Hair follicular keratinocyte (primary cell): ENCODE measurements around the gene POLR1E. TPM values are rescaled to one million over a fixed set of nuclear protein-coding genes. Genes with fewer than 3 reads are reported as not detected.

ENCODE experiments used
- total RNA-seq: library from RNA; depleted of rRNA; stranded (reverse); fragments of >200 nt; gene quantifications from 2 replicates; pipeline ENCODE4 v1.2.3, GENCODE V29; 2015

Gene POLR1E, protein sequence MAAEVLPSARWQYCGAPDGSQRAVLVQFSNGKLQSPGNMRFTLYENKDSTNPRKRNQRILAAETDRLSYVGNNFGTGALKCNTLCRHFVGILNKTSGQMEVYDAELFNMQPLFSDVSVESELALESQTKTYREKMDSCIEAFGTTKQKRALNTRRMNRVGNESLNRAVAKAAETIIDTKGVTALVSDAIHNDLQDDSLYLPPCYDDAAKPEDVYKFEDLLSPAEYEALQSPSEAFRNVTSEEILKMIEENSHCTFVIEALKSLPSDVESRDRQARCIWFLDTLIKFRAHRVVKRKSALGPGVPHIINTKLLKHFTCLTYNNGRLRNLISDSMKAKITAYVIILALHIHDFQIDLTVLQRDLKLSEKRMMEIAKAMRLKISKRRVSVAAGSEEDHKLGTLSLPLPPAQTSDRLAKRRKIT
- 33.3 and 39.1 TPM in 2 replicates for total RNA-seq

DNA sequence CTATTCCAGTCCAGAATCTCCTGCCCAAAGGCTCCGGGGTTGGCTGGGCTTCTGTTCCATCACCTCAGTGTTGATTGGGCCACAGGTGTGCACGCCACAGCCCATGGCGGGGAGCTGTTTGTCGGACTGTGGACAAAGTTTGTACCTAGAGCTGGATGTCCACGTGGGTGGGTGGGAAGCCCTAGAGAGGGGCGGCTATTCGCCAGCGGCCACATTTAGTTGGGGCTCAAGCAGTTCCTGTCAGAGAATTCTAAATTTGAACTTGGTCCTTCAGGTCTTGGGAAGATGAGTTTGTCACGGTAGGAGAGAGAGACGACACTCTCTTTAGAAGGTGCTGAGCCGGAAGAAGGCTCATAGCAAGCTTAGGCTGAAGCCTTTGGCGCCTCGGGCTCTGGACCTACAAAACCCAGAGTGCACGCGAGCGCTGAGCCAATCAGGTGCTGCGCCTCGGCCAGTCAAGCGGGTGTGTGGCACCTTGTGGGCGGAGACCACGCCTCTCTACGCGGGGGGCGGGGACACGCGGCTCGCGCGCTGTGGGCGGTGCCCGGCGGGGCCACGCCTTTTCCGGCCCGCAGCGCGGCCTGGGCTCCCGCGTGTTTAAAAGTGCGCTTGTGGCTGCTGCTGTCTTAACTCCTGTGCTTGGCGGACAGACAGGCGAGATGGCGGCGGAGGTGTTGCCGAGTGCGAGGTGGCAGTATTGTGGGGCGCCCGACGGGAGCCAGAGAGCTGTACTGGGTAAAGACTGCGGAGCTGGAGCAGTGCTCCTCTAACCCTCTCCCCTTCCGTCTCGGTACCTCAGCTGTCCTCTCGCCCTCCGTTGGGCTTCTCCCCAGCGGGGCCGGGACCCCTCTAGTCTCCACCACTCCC, at the start of gene POLR1E:
POLR1E (plus strand) TSS at position 560 of the 867 bp plus-strand sequence; CDS start at position 660, 100 bp downstream.

GRCh38 chr9:37465249-37466036, 20.3 kb upstream of the POLR1E start, which contains the start of gene ZBTB5:
Gene ZBTB5 (minus strand): TSS chr9:37465450. CDS start chr9:37442551, 22,899 bp downstream.

Other genes with a start within 250 kb of the POLR1E start
- gene GRHPR, start 63.3 kb upstream of the POLR1E start, total RNA-seq, result 152 and 154 TPM in 2 replicates
- gene ZBTB5, start 20.5 kb upstream of the POLR1E start, total RNA-seq, result 7.4 and 8.5 TPM in 2 replicates
- 1.6 and 1.9 TPM in 2 replicates for gene FBXO10, start 90.4 kb downstream of the POLR1E start, total RNA-seq
- 131 and 194 TPM in 2 replicates for gene TOMM5, start 106.6 kb downstream of the POLR1E start, total RNA-seq
- under 0.01 TPM in 1 of 2 replicates, not detected in the other for gene FRMPD1, start 165.0 kb downstream of the POLR1E start, total RNA-seq